B cell (primary cell): ENCODE data around the gene USP49.

Experiments
- EZH2 ChIP-seq: IDR thresholded peaks from 2 replicates; pipeline ENCODE4 v1.6.1; 2012; ENCODE audit warnings: borderline replicate concordance, low read depth, mild to moderate bottlenecking, moderate library complexity, low read length; ENCODE audit not compliant: insufficient read depth, poor library complexity, severe bottlenecking
- TF ChIP-seq, protein P1 (sequence below): fragments of 200-600 bp; IDR thresholded peaks from one replicate; pipeline ENCODE4 v1.8.0; 2022; ENCODE audit warnings: antibody characterized with exemption, mild to moderate bottlenecking

DNA sequence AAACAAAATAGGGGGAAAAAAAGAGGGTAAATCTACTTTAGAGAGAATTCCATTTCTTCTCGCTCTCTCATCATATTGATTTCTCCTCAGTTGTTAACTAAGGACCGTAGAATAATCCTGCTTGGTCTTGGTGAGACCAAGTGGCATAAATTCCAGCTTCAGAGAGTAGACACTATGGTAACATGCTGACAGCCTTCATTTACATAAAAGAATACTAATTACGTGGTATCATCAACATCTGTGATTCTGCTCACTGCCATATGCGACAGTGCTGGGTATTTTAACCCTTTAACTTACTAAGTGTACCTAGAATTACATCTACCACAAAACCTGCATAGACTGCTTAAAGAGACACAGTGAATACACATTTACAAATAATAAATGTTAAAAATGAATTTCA is 80.5 kb downstream of the USP49 start:
- TF ChIP-seq, protein P1, sequence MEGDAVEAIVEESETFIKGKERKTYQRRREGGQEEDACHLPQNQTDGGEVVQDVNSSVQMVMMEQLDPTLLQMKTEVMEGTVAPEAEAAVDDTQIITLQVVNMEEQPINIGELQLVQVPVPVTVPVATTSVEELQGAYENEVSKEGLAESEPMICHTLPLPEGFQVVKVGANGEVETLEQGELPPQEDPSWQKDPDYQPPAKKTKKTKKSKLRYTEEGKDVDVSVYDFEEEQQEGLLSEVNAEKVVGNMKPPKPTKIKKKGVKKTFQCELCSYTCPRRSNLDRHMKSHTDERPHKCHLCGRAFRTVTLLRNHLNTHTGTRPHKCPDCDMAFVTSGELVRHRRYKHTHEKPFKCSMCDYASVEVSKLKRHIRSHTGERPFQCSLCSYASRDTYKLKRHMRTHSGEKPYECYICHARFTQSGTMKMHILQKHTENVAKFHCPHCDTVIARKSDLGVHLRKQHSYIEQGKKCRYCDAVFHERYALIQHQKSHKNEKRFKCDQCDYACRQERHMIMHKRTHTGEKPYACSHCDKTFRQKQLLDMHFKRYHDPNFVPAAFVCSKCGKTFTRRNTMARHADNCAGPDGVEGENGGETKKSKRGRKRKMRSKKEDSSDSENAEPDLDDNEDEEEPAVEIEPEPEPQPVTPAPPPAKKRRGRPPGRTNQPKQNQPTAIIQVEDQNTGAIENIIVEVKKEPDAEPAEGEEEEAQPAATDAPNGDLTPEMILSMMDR = no peak
- TF ChIP-seq EZH2 = no peak
